ENCODE results near the gene DCLK2. TPM values are rescaled to one million over a fixed set of nuclear protein-coding genes. Genes with fewer than 3 reads are reported as not detected.

The DCLK2 gene
- total RNA-seq, 1 experiment from 2014 or later = 2.7 TPM

DNA sequence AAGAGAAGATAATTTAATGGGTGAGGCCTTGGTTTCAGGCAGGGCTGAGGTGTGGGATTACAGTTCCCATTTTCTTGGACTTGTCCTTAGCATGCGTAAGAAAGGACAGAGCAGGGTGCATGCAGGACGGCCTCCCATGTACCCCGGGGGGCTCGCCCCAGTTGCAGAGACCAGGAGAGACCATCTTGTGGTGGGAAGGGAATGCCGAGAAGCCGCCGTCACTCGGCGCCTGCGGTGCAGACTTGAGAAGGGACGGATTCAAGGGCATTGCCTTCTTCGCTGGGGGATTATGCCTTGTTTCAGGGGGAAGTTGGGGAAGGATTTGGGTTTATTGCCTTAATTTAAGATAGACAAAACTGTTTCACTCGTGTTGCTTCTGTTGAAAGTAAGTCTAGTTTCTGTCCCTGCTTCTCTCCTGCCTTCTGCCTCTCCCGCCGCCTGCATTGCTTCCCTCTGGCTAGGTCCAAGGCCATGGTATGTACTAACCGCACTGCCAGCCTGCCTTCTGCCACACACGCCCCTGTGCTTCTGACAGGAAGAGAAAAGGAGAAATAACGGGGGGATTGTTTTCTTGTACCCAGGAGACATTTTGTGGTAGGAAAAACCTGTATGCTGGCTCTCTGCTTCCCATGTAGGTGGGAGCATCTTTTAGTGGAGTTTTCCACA, 175.9 kb downstream of the DCLK2 start:
- CTCF ChIA-PET = no interaction called here
- H2AFZ ChIP-seq (ENCODE audit: low read depth, low read length, poor library complexity, severe bottlenecking) = no peak overlapping the region
- H3K9me2 ChIP-seq (ENCODE audit: insufficient read depth) = no peaks in the 10 kb centered on the region
- intact Hi-C loops (cut with micrococcal nuclease) = no loop called here
- no TSS peak for BruUV-seq (replicated peaks)
- ATAC-seq = no peak
- no peaks in the 10 kb centered on the region for H3K27me3 ChIP-seq (ENCODE audit: insufficient read depth, low read length)
- RAD21 ChIA-PET (ENCODE audit: low non-redundant PET in 1 of 2, low total read pairs in 2 of 2, uncharacterized antibody in 2 of 2, unreplicated experiment in 2 of 2) = no interaction called here
- TF ChIP-seq JUND (IDR thresholded peaks at IDR 0.05) (no peak), SP1 (IDR thresholded peaks at IDR 0.05; ENCODE audit: low read depth) (no peak), CTCF (IDR thresholded peaks at IDR 0.05 in 2 of 3, conservative IDR thresholded peaks at IDR 0.05 in 1 of 3; ENCODE audit: borderline replicate concordance in 1 of 3, insufficient read depth in 1 of 3, low read depth in 2 of 3, low read length in 2 of 3) (no peak), EZH2phosphoT487 (IDR thresholded peaks at IDR 0.05; ENCODE audit: borderline replicate concordance) (no peak), ZBTB33 (IDR thresholded peaks at IDR 0.05; ENCODE audit: extremely low read depth, insufficient replicate concordance, low read length) (no peak), ELF1 (IDR thresholded peaks at IDR 0.05; ENCODE audit: borderline replicate concordance, low read depth) (no peak)
- H3K79me2 ChIP-seq (ENCODE audit: insufficient read depth, low read length) = no peaks in the 10 kb centered on the region
- no peaks in the 10 kb centered on the region for H3K9me3 ChIP-seq (ENCODE audit: control insufficient read depth in 1 of 2, insufficient read depth in 1 of 2, low read depth in 1 of 2, low read length in 2 of 2)
- no peaks in the 10 kb centered on the region for H4K20me1 ChIP-seq (ENCODE audit: insufficient read depth)
- no peaks in the 10 kb centered on the region for H3K36me3 ChIP-seq (ENCODE audit: control insufficient read depth in 1 of 2, insufficient read depth in 2 of 2, low read length in 2 of 2)
- H3K4me3 ChIP-seq (replicated peaks in 1 of 2; ENCODE audit: low read depth in 1 of 2, low read length in 2 of 2) = no peak overlapping the region
- POLR2A ChIA-PET = no interaction called here
- no peak overlapping the region for H3K4me2 ChIP-seq (ENCODE audit: low read length)
- no peak overlapping the region for H3K9ac ChIP-seq (ENCODE audit: low read length)
- H3K27ac ChIP-seq (ENCODE audit: low read depth, low read length) = no peak overlapping the region
- no peak for DNase-seq (ENCODE audit: low read depth, low spot score)
- no peaks in the 10 kb centered on the region for H3K4me1 ChIP-seq (ENCODE audit: control insufficient read depth in 1 of 2, insufficient read depth in 2 of 2, low read length in 2 of 2)

All from HCT116 (cell line).